ENCODE data around the gene KLHDC8A.

DNA sequence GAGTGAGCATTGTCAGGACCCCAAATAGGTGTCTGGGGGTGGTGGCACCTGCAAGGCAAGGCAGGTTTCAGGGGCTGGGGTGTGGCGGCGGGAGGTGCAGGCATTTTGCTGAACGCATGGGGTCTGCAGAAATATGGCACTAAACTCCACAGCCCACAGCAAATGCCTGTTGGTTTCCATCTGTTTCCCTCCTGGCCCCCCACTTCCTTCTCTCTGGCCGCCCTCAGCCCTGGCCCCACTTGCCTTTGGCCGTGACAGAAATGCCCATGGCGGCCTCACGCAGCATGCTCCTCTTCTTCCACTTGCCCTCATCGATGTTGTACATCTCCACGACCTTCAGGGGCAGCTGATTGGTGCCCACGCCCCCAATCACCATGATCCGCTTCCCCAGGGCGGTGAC is 13.7 kb downstream of the KLHDC8A start:
- TF ChIP-seq, protein P1, sequence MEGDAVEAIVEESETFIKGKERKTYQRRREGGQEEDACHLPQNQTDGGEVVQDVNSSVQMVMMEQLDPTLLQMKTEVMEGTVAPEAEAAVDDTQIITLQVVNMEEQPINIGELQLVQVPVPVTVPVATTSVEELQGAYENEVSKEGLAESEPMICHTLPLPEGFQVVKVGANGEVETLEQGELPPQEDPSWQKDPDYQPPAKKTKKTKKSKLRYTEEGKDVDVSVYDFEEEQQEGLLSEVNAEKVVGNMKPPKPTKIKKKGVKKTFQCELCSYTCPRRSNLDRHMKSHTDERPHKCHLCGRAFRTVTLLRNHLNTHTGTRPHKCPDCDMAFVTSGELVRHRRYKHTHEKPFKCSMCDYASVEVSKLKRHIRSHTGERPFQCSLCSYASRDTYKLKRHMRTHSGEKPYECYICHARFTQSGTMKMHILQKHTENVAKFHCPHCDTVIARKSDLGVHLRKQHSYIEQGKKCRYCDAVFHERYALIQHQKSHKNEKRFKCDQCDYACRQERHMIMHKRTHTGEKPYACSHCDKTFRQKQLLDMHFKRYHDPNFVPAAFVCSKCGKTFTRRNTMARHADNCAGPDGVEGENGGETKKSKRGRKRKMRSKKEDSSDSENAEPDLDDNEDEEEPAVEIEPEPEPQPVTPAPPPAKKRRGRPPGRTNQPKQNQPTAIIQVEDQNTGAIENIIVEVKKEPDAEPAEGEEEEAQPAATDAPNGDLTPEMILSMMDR (IDR thresholded peaks at IDR 0.05), result no peak
- TF ChIP-seq POLR2A (IDR thresholded peaks at IDR 0.05), result no peak
- TF ChIP-seq EP300 (IDR thresholded peaks at IDR 0.05), result no peak

All from tibial nerve (tissue), 4 donors.